Vagina (tissue), 2 donors: Measurements from ENCODE around the gene APRT. TPM values are rescaled to one million over a fixed set of nuclear protein-coding genes. Genes with fewer than 3 reads are reported as not detected.

Experiments used
- DNase-seq, 2 donors: peaks; one replicate each; pipeline ENCODE4 v3.0.0-alpha.2; 2017; ENCODE audit errors: extremely low spot score in 2 of 2
- H3K27ac ChIP-seq: fragments of 200-600 bp; sonication (generic); one replicate; pipeline ENCODE4 v1.5.1; 2019
- H3K27me3 ChIP-seq: fragments of 200-600 bp; sonication (generic); one replicate; pipeline ENCODE4 v1.5.1; 2019
- H3K36me3 ChIP-seq, 2 donors: fragments of 200-600 bp; sonication (generic); one replicate each; pipeline ENCODE4 v1.5.1; 2017 to 2019
- H3K4me1 ChIP-seq: fragments of 200-600 bp; sonication (generic); one replicate; pipeline ENCODE4 v1.5.1; 2019
- H3K4me3 ChIP-seq, 2 donors: fragments of 200-600 bp; sonication (generic); 1 replicate in 1 of 2; 2 replicates in 1 of 2; pipeline ENCODE4 v1.5.1; 2016 to 2019
- H3K9me3 ChIP-seq: fragments of 200-600 bp; sonication (generic); one replicate; pipeline ENCODE4 v1.5.1; 2019
- CTCF ChIP-seq, 3 experiments: fragments of 450-650 bp in 2 of 3; fragments of 200-600 bp in 1 of 3; sonication (generic) in 1 of 3; IDR thresholded peaks; one replicate each; pipeline ENCODE4 v1.5.1; 2017 to 2019; ENCODE audit warnings: antibody characterized with exemption in 3 of 3, mild to moderate bottlenecking in 2 of 3, moderate library complexity in 2 of 3
- POLR2A ChIP-seq, 2 donors: fragments of 450-650 bp; IDR thresholded peaks; one replicate each; pipeline ENCODE4 v1.6.1; 2017; ENCODE audit warnings: antibody characterized with exemption in 2 of 2, mild to moderate bottlenecking in 2 of 2, moderate library complexity in 2 of 2
- POLR2AphosphoS5 ChIP-seq, 2 donors: sonication (generic); formaldehyde crosslinking; IDR thresholded peaks; one replicate each; pipeline ENCODE4 v1.9.0; 2017; ENCODE audit warnings: antibody characterized with exemption in 2 of 2, mild to moderate bottlenecking in 2 of 2, low read depth in 1 of 2; ENCODE audit not compliant: insufficient read depth in 1 of 2
- intact Hi-C: fragments of 100-400 bp; cut with DNase I; formaldehyde crosslinking; loops from one replicate; pipeline ENCODE4 v1.15.1; 2023
- total RNA-seq: library from RNA; depleted of rRNA; stranded (reverse); fragments of >200 nt; gene quantifications from one replicate; pipeline ENCODE4 v1.2.3, GENCODE V29; 2016

Gene APRT
- total RNA-seq, 1 donor from 2014 or later: 134 TPM

GRCh38 chr16:88778271-88778525 is 33.5 kb downstream of the APRT start:
- H3K9me3 ChIP-seq: no peaks in the 10 kb centered on the region
- intact Hi-C loops: no loop called here
- H3K36me3 ChIP-seq: no peaks in the 10 kb centered on the region
- DNase-seq: no peak
- no peak overlapping the region for H3K4me3 ChIP-seq
- no peaks in the 10 kb centered on the region for H3K27me3 ChIP-seq
- no peak overlapping the region for H3K27ac ChIP-seq
- H3K4me1 ChIP-seq: peaks cover 76% of the 10 kb centered on the region
- TF ChIP-seq POLR2AphosphoS5 (IDR thresholded peaks at IDR 0.05; ENCODE audit: insufficient read depth in 1 of 2, low read depth in 1 of 2): no peak
- no peak for TF ChIP-seq POLR2A (IDR thresholded peaks at IDR 0.05)
- no peak for TF ChIP-seq CTCF (IDR thresholded peaks at IDR 0.05)

- H3K4me1 ChIP-seq: peaks cover 76% of the 10 kb centered on the region
- intact Hi-C loops: no loop called here
Observed at GRCh38 chr16:88777471-88778270, 34.1 kb downstream of the APRT start.

GRCh38 chr16:88775825-88776224 is 35.9 kb downstream of the APRT start:
- Histone ChIP-seq H3K4me3 (no peak overlapping the region), H3K9me3 (no peaks in the 10 kb centered on the region), H3K36me3 (no peaks in the 10 kb centered on the region), H3K27me3 (no peaks in the 10 kb centered on the region), H3K4me1 (peaks cover 76% of the 10 kb centered on the region), H3K27ac (no peak overlapping the region)
- intact Hi-C loops: no loop called here
- TF ChIP-seq CTCF (IDR thresholded peaks at IDR 0.05): no peak
- TF ChIP-seq POLR2AphosphoS5 (IDR thresholded peaks at IDR 0.05; ENCODE audit: insufficient read depth in 1 of 2, low read depth in 1 of 2): no peak
- TF ChIP-seq POLR2A (IDR thresholded peaks at IDR 0.05): no peak
- no peak for DNase-seq

More at GRCh38 chr16:88777471-88778270, 34.1 kb downstream of the APRT start:
- H3K27me3 ChIP-seq: no peaks in the 10 kb centered on the region
- H3K4me3 ChIP-seq: no peak overlapping the region
- no peak overlapping the region for H3K27ac ChIP-seq
- no peaks in the 10 kb centered on the region for H3K36me3 ChIP-seq
- H3K9me3 ChIP-seq: no peaks in the 10 kb centered on the region
- no peak for DNase-seq
- TF ChIP-seq POLR2A (IDR thresholded peaks at IDR 0.05) (no peak), CTCF (IDR thresholded peaks at IDR 0.05) (no peak)

GRCh38 chr16:88774544-88775393 is 37.0 kb downstream of the APRT start:
- no peak for DNase-seq
- Histone ChIP-seq H3K27me3 (no peaks in the 10 kb centered on the region), H3K4me3 (no peak overlapping the region), H3K36me3 (no peaks in the 10 kb centered on the region), H3K9me3 (no peaks in the 10 kb centered on the region), H3K27ac (peak overlapping the region; percentile 83), H3K4me1 (peaks cover 76% of the 10 kb centered on the region)
- intact Hi-C loops: no loop called here
- TF ChIP-seq CTCF (IDR thresholded peaks at IDR 0.05) (no peak), POLR2AphosphoS5 (IDR thresholded peaks at IDR 0.05; ENCODE audit: insufficient read depth in 1 of 2, low read depth in 1 of 2) (no peak), POLR2A (IDR thresholded peaks at IDR 0.05) (no peak)

- Histone ChIP-seq H3K4me1 (peaks cover 76% of the 10 kb centered on the region), H3K27ac (peak overlapping the region; percentile 83)
Observed at GRCh38 chr16:88773812-88774291, 37.9 kb downstream of the APRT start.

More at GRCh38 chr16:88773812-88774291, 37.9 kb downstream of the APRT start:
- peak overlapping the region in 1 of 2 donors; percentile 6 for H3K4me3 ChIP-seq
- intact Hi-C loops: no loop called here
- H3K9me3 ChIP-seq: no peaks in the 10 kb centered on the region
- H3K36me3 ChIP-seq: no peaks in the 10 kb centered on the region
- no peak for DNase-seq
- TF ChIP-seq POLR2A (IDR thresholded peaks at IDR 0.05): no peak
- TF ChIP-seq POLR2AphosphoS5 (IDR thresholded peaks at IDR 0.05; ENCODE audit: insufficient read depth in 1 of 2, low read depth in 1 of 2): peak in 1 of 2 donors; percentile 19
- no peaks in the 10 kb centered on the region for H3K27me3 ChIP-seq
